ENCODE measurements around the gene FBXO15.

The FBXO15 gene

GRCh38 chr18:74173434-74173750 lies 25.8 kb upstream of the FBXO15 start:
- no peak for DNase-seq (ENCODE audit: low read depth)
- H3K4me3 ChIP-seq (ENCODE audit: low read depth, low read length) = no peak overlapping the region
- TF ChIP-seq CTCF (IDR thresholded peaks at IDR 0.05; ENCODE audit: low read depth, low read length, missing control alignments) = no peak

GRCh38 chr18:74172697-74173433 lies 25.2 kb upstream of the FBXO15 start:
- no peak for DNase-seq (ENCODE audit: low read depth)
- TF ChIP-seq CTCF (IDR thresholded peaks at IDR 0.05; ENCODE audit: low read depth, low read length, missing control alignments) = no peak
- no peak overlapping the region for H3K4me3 ChIP-seq (ENCODE audit: low read depth, low read length)

GRCh38 chr18:74171910-74172606 lies 24.4 kb upstream of the FBXO15 start:
- H3K4me3 ChIP-seq (ENCODE audit: low read depth, low read length) = no peak overlapping the region; the same call in 1 of the 2 replicates
- no peak for TF ChIP-seq CTCF (IDR thresholded peaks at IDR 0.05; ENCODE audit: low read depth, low read length, missing control alignments)
- no peak for DNase-seq (ENCODE audit: low read depth)

GRCh38 chr18:74166386-74166785 lies 18.8 kb upstream of the FBXO15 start:
- no peak for TF ChIP-seq CTCF (IDR thresholded peaks at IDR 0.05; ENCODE audit: low read depth, low read length, missing control alignments)
- no peak for DNase-seq (ENCODE audit: low read depth)
- no peak overlapping the region for H3K4me3 ChIP-seq (ENCODE audit: low read depth, low read length)

- no peak for TF ChIP-seq CTCF (IDR thresholded peaks at IDR 0.05; ENCODE audit: low read depth, low read length, missing control alignments)
- no peak for DNase-seq (ENCODE audit: low read depth)
- H3K4me3 ChIP-seq (ENCODE audit: low read depth, low read length) = no peak overlapping the region
Measured at GRCh38 chr18:74163019-74163660, 15.5 kb upstream of the FBXO15 start.

- H3K4me3 ChIP-seq (ENCODE audit: low read depth, low read length) = no peak overlapping the region
- TF ChIP-seq CTCF (IDR thresholded peaks at IDR 0.05; ENCODE audit: low read depth, low read length, missing control alignments) = no peak
- no peak for DNase-seq (ENCODE audit: low read depth)
Measured at GRCh38 chr18:74155276-74155675, 7.6 kb upstream of the FBXO15 start.
